HepG2 (cell line): Measurements from ENCODE around the gene SEBOX. TPM values are rescaled to one million over a fixed set of nuclear protein-coding genes. Genes with fewer than 3 reads are reported as not detected.

Experiments
- ATF3 ChIP-seq: sonication (generic); formaldehyde crosslinking; IDR thresholded peaks from 2 replicates; pipeline ENCODE4 v1.4.0; 2020; ENCODE audit warnings: missing genetic modification reagents
- CAMTA2 ChIP-seq: sonication (generic); formaldehyde crosslinking; IDR thresholded peaks from 2 replicates; pipeline ENCODE4 v1.4.0; 2020; ENCODE audit warnings: mild to moderate bottlenecking, missing genetic modification reagents, borderline replicate concordance
- CEBPG ChIP-seq: IDR thresholded peaks from 2 replicates; pipeline ENCODE4 v1.6.1; 2016
- DRAP1 ChIP-seq: IDR thresholded peaks from 2 replicates; pipeline ENCODE4 v1.6.1; 2016; ENCODE audit warnings: missing genetic modification reagents, missing compliant biosample characterization
- GTF2F1 ChIP-seq: fragments of 150-350 bp; IDR thresholded peaks from 2 replicates; pipeline ENCODE4 v1.6.1; 2014; ENCODE audit warnings: low read length
- HMGA1 ChIP-seq: sonication (generic); formaldehyde crosslinking; conservative IDR thresholded peaks from 2 replicates; pipeline ENCODE4 v1.4.0; 2020; ENCODE audit warnings: missing genetic modification reagents
- IKZF4 ChIP-seq: sonication (generic); formaldehyde crosslinking; IDR thresholded peaks from 2 replicates; pipeline ENCODE4 v1.5.1; 2020; ENCODE audit warnings: borderline replicate concordance, mild to moderate bottlenecking, low read depth, missing genetic modification reagents; ENCODE audit errors: not compliant biosample characterization
- IRF9 ChIP-seq: sonication (generic); formaldehyde crosslinking; IDR thresholded peaks from 2 replicates; pipeline ENCODE4 v1.8.0; 2022; ENCODE audit warnings: missing genetic modification reagents, mild to moderate bottlenecking, borderline replicate concordance
- LCORL ChIP-seq, 2 experiments: fragments of 450-650 bp in 1 of 2; sonication (generic) in 1 of 2; formaldehyde crosslinking in 1 of 2; IDR thresholded peaks; 2 replicates each; pipeline versions ENCODE4 v1.5.0 to v1.6.1; 2017 to 2020; ENCODE audit warnings: antibody characterized with exemption in 1 of 2, missing genetic modification reagents in 1 of 2
- MAFG ChIP-seq: sonication (generic); formaldehyde crosslinking; IDR thresholded peaks from 2 replicates; pipeline ENCODE4 v1.5.1; 2020; ENCODE audit warnings: mild to moderate bottlenecking, missing genetic modification reagents
- NBN ChIP-seq: fragments of 450-650 bp; conservative IDR thresholded peaks from 2 replicates; pipeline ENCODE4 v1.6.1; 2017
- NR0B2 ChIP-seq: sonication (generic); formaldehyde crosslinking; IDR thresholded peaks from 2 replicates; pipeline ENCODE4 v1.4.0; 2020; ENCODE audit warnings: mild to moderate bottlenecking, missing genetic modification reagents
- PBX2 ChIP-seq: IDR thresholded peaks from 2 replicates; pipeline ENCODE4 v1.6.1; 2016; ENCODE audit warnings: control low read depth
- POLR2AphosphoS5 ChIP-seq: IDR thresholded peaks from 2 replicates; pipeline ENCODE4 v1.6.1; 2012; ENCODE audit warnings: low read depth, low read length
- TMF1 ChIP-seq: sonication (generic); formaldehyde crosslinking; IDR thresholded peaks from 2 replicates; pipeline ENCODE4 v1.8.1; 2022; ENCODE audit warnings: low read depth, missing genetic modification reagents
- ZBTB26 ChIP-seq: IDR thresholded peaks from 2 replicates; pipeline ENCODE4 v1.6.1; 2016; ENCODE audit warnings: missing compliant biosample characterization, missing genetic modification reagents, borderline replicate concordance
- ZBTB3 ChIP-seq: sonication (generic); formaldehyde crosslinking; IDR thresholded peaks from 2 replicates; pipeline ENCODE4 v1.4.0; 2020; ENCODE audit warnings: low read depth, mild to moderate bottlenecking, moderate library complexity, missing genetic modification reagents, borderline replicate concordance
- ZBTB38 ChIP-seq: sonication (generic); formaldehyde crosslinking; IDR thresholded peaks from 2 replicates; pipeline ENCODE4 v1.5.1; 2020; ENCODE audit warnings: mild to moderate bottlenecking, missing genetic modification reagents
- ZFP1 ChIP-seq: IDR thresholded peaks from 2 replicates; pipeline ENCODE4 v1.6.1; 2016
- ZNF10 ChIP-seq: sonication (generic); formaldehyde crosslinking; IDR thresholded peaks from 2 replicates; pipeline ENCODE4 v1.4.0; 2020; ENCODE audit warnings: mild to moderate bottlenecking, low read depth, missing genetic modification reagents, borderline replicate concordance
- ZNF225 ChIP-seq: sonication (generic); formaldehyde crosslinking; IDR thresholded peaks from 2 replicates; pipeline ENCODE4 v1.4.0; 2020; ENCODE audit warnings: mild to moderate bottlenecking, missing genetic modification reagents
- ZNF253 ChIP-seq: sonication (generic); formaldehyde crosslinking; IDR thresholded peaks from 2 replicates; pipeline ENCODE4 v1.8.0; 2022; ENCODE audit warnings: mild to moderate bottlenecking, missing genetic modification reagents, borderline replicate concordance
- ZNF570 ChIP-seq: sonication (generic); formaldehyde crosslinking; IDR thresholded peaks from 2 replicates; pipeline ENCODE4 v1.4.0; 2020; ENCODE audit warnings: mild to moderate bottlenecking, missing genetic modification reagents, borderline replicate concordance
- ZNF577 ChIP-seq: sonication (generic); formaldehyde crosslinking; IDR thresholded peaks from 2 replicates; pipeline ENCODE4 v1.4.0; 2020; ENCODE audit warnings: mild to moderate bottlenecking, low read depth, missing genetic modification reagents, borderline replicate concordance
- ZNF784 ChIP-seq: sonication (generic); formaldehyde crosslinking; IDR thresholded peaks from 2 replicates; pipeline ENCODE4 v1.5.1; 2020; ENCODE audit warnings: missing genetic modification reagents, mild to moderate bottlenecking, borderline replicate concordance
- polyA plus RNA-seq, 8 experiments: library from polyadenylated mRNA; depleted of rRNA in 3 of 8; stranded (reverse) in 7 of 8; unstranded in 1 of 8; fragments of >200 nt; fragmentation: Illumina TruSeq in 4 of 8; extraction: Trizol in 4 of 8; gene quantifications; 2 replicates each; pipeline versions ENCODE4 v1.2.1 to v1.2.3, GENCODE V29; 2011 to 2016; ENCODE audit warnings: low read depth in 4 of 8, missing spikeins in 1 of 8, mixed read lengths in 1 of 8; ENCODE audit not compliant: insufficient read depth in 1 of 8
- total RNA-seq, 5 experiments: library from RNA; depleted of rRNA; stranded (reverse); fragments of >200 nt; fragmentation: Illumina TruSeq; extraction: Trizol; gene quantifications; 2 replicates each; pipeline ENCODE4 v1.2.3, GENCODE V29; 2016; ENCODE audit warnings: low read depth in 1 of 5

The SEBOX gene
- total and polyA plus RNA-seq, 2 of the 13 experiments (the other 11 are each of a cell fraction or from before 2014, with no cell fraction given): not detected

GRCh38 chr17:28317966-28318758 is 46.8 kb downstream of the SEBOX start (continued):
- no peak for TF ChIP-seq ZNF253 (CRISPR knock-in tag)
- peak; percentile 46; the same call in 1 of the 2 replicates for TF ChIP-seq ZBTB3 (CRISPR knock-in tag)
- no peak for TF ChIP-seq MAFG (CRISPR knock-in tag)
- TF ChIP-seq ZNF570 (CRISPR knock-in tag): no peak
- no peak for TF ChIP-seq ZFP1 (CRISPR knock-in tag)
- TF ChIP-seq HMGA1 (CRISPR knock-in tag): no peak
- no peak for TF ChIP-seq ZBTB38
- 0 out of 2 replicates have a peak, but pooled peaks have one; percentile 31 for TF ChIP-seq ZNF784
- TF ChIP-seq IKZF4 (CRISPR knock-in tag): no peak
- TF ChIP-seq ZNF10 (CRISPR knock-in tag): no peak
- no peak for TF ChIP-seq ZBTB26
- TF ChIP-seq ZNF225: peak; percentile 62
- no peak for TF ChIP-seq NBN
- no peak for TF ChIP-seq ZNF577
- TF ChIP-seq LCORL (IDR thresholded peaks at IDR 0.05): no peak
- TF ChIP-seq LCORL (CRISPR knock-in tag; IDR thresholded peaks at IDR 0.05): peak; percentile 28
- TF ChIP-seq TMF1 (CRISPR knock-in tag): no peak
- TF ChIP-seq PBX2: no peak
- no peak for TF ChIP-seq CAMTA2 (CRISPR knock-in tag)
- no peak; the same call in 1 of the 2 replicates for TF ChIP-seq POLR2AphosphoS5
- 0 out of 2 replicates have a peak, but pooled peaks have one; percentile 42 for TF ChIP-seq NR0B2 (CRISPR knock-in tag)
- TF ChIP-seq GTF2F1: no peak
- TF ChIP-seq ATF3: no peak
- TF ChIP-seq DRAP1 (CRISPR knock-in tag): no peak
- TF ChIP-seq IRF9 (CRISPR knock-in tag): 0 out of 2 replicates have a peak, but pooled peaks have one; percentile 34
- TF ChIP-seq CEBPG (CRISPR knock-in tag): no peak
